ENCODE measurements around the gene PLXNA4. TPM values are rescaled to one million over a fixed set of nuclear protein-coding genes. Genes with fewer than 3 reads are reported as not detected.

PLXNA4 gene
- polyA plus RNA-seq, 1 donor (not counting 4 experiments of a cell fraction or from before 2014, with no cell fraction given) = 0.01 TPM

DNA sequence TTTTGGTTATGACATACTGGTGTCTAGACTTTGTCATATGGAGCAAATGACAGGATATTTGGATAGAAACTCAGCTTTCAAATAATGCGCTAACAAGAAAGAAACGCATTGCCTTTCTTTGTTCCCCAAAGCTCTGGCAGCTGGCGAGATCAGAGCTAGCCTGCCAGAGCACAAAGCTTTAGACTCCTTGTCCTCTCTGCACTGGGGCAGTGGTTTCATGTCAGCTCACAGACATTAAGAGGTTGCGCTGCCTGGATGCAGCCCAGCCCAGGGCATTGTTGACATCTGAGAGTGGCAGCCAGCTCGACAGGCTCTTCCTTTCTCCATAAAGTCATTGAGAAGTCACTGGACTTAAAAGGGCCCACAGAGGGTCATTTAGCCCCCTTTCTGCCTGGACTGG lies 212.0 kb downstream of the PLXNA4 start:
- peaks cover 11% of the 10 kb centered on the region for H3K27me3 ChIP-seq (ENCODE audit: control insufficient read depth, extremely low read depth, insufficient read depth, low read length)
- dilution Hi-C loops (cut with MboI; ENCODE audit: extremely low pct_ligation_motif_present, low sequenced_read_pairs) = no loop called here
- no peaks in the 10 kb centered on the region for H3K9me1 ChIP-seq (ENCODE audit: control insufficient read depth, extremely low read depth, insufficient read depth, low read length)
- no peak for FAIRE-seq
- H2AFZ ChIP-seq (ENCODE audit: control insufficient read depth, low read length) = no peak overlapping the region
- no peaks in the 10 kb centered on the region for H4K20me1 ChIP-seq (ENCODE audit: control insufficient read depth, extremely low read depth, insufficient read depth, low read length)
- H3K4me2 ChIP-seq (ENCODE audit: control insufficient read depth, extremely low read depth, insufficient read depth, low read depth, low read length) = no peak overlapping the region
- TF ChIP-seq EZH2 (IDR thresholded peaks at IDR 0.05; ENCODE audit: low read length) (no peak), CTCF (optimal IDR thresholded peaks at IDR 0.05 in 1 of 3, IDR thresholded peaks at IDR 0.05 in 1 of 3, conservative IDR thresholded peaks at IDR 0.05 in 1 of 3; ENCODE audit: extremely low read depth in 1 of 3, insufficient read depth in 2 of 3, low read length in 3 of 3) (no peak)
- H3K9me3 ChIP-seq (ENCODE audit: control insufficient read depth, low read depth, low read length) = no peaks in the 10 kb centered on the region
- H3K4me3 ChIP-seq (ENCODE audit: control insufficient read depth in 2 of 3, extremely low read depth in 1 of 3, insufficient read depth in 2 of 3, low read depth in 1 of 3, low read length in 3 of 3) = no peak overlapping the region
- H3K4me1 ChIP-seq (ENCODE audit: control insufficient read depth, extremely low read depth, insufficient read depth, low read length) = no peaks in the 10 kb centered on the region
- H3K36me3 ChIP-seq (ENCODE audit: control insufficient read depth in 2 of 2, extremely low read depth in 1 of 2, insufficient read depth in 2 of 2, low read length in 2 of 2) = no peaks in the 10 kb centered on the region
- no peaks in the 10 kb centered on the region for H3K79me2 ChIP-seq (ENCODE audit: control insufficient read depth, insufficient read depth, low read length)
- H3K9ac ChIP-seq (ENCODE audit: control insufficient read depth, extremely low read depth, insufficient read depth, low read length) = no peak overlapping the region
- no peak for DNase-seq (ENCODE audit: low read depth, low spot score)
- no peak overlapping the region for H3K27ac ChIP-seq (ENCODE audit: control insufficient read depth, insufficient read depth, low read length)

GRCh38 chr7:132362059-132362458 lies 214.2 kb downstream of the PLXNA4 start:
- H4K20me1 ChIP-seq (ENCODE audit: control insufficient read depth, extremely low read depth, insufficient read depth, low read length) = no peaks in the 10 kb centered on the region
- no peak overlapping the region for H2AFZ ChIP-seq (ENCODE audit: control insufficient read depth, low read length)
- H3K27me3 ChIP-seq (ENCODE audit: control insufficient read depth, extremely low read depth, insufficient read depth, low read length) = peaks cover 11% of the 10 kb centered on the region
- no peak for DNase-seq (ENCODE audit: low read depth, low spot score)
- no peaks in the 10 kb centered on the region for H3K4me1 ChIP-seq (ENCODE audit: control insufficient read depth, extremely low read depth, insufficient read depth, low read length)
- no peaks in the 10 kb centered on the region for H3K9me1 ChIP-seq (ENCODE audit: control insufficient read depth, extremely low read depth, insufficient read depth, low read length)
- no peaks in the 10 kb centered on the region for H3K36me3 ChIP-seq (ENCODE audit: control insufficient read depth in 2 of 2, extremely low read depth in 1 of 2, insufficient read depth in 2 of 2, low read length in 2 of 2)
- no peaks in the 10 kb centered on the region for H3K79me2 ChIP-seq (ENCODE audit: control insufficient read depth, insufficient read depth, low read length)
- H3K4me2 ChIP-seq (ENCODE audit: control insufficient read depth, extremely low read depth, insufficient read depth, low read depth, low read length) = no peak overlapping the region
- no peaks in the 10 kb centered on the region for H3K9me3 ChIP-seq (ENCODE audit: control insufficient read depth, low read depth, low read length)
- H3K27ac ChIP-seq (ENCODE audit: control insufficient read depth, insufficient read depth, low read length) = no peak overlapping the region
- FAIRE-seq = no peak
- TF ChIP-seq CTCF (optimal IDR thresholded peaks at IDR 0.05 in 1 of 3, IDR thresholded peaks at IDR 0.05 in 1 of 3, conservative IDR thresholded peaks at IDR 0.05 in 1 of 3; ENCODE audit: extremely low read depth in 1 of 3, insufficient read depth in 2 of 3, low read length in 3 of 3) = no peak
- TF ChIP-seq EZH2 (IDR thresholded peaks at IDR 0.05; ENCODE audit: low read length) = no peak
- dilution Hi-C loops (cut with MboI; ENCODE audit: extremely low pct_ligation_motif_present, low sequenced_read_pairs) = no loop called here
- no peak overlapping the region for H3K4me3 ChIP-seq (ENCODE audit: control insufficient read depth in 2 of 3, extremely low read depth in 1 of 3, insufficient read depth in 2 of 3, low read depth in 1 of 3, low read length in 3 of 3)
- H3K9ac ChIP-seq (ENCODE audit: control insufficient read depth, extremely low read depth, insufficient read depth, low read length) = no peak overlapping the region

All from keratinocyte (primary cell).